Choroid plexus epithelial cell (primary cell): Measurements from ENCODE around the gene NKD2.

ENCODE experiments used
- DNase-seq: peaks from one replicate; pipeline ENCODE4 v3.0.0-alpha.2; 2010; ENCODE audit warnings: low read depth
- H3K4me3 ChIP-seq: 2 replicates; pipeline ENCODE4 v1.5.1; 2011; ENCODE audit warnings: low read depth, mild to moderate bottlenecking, control low read depth, low read length, moderate library complexity
- TF ChIP-seq, protein P1 (sequence below): conservative IDR thresholded peaks from 2 replicates; pipeline ENCODE4 v1.5.1; 2011; ENCODE audit warnings: low read depth, mild to moderate bottlenecking, control low read depth, inconsistent platforms, low read length, moderate library complexity

Gene NKD2

DNA sequence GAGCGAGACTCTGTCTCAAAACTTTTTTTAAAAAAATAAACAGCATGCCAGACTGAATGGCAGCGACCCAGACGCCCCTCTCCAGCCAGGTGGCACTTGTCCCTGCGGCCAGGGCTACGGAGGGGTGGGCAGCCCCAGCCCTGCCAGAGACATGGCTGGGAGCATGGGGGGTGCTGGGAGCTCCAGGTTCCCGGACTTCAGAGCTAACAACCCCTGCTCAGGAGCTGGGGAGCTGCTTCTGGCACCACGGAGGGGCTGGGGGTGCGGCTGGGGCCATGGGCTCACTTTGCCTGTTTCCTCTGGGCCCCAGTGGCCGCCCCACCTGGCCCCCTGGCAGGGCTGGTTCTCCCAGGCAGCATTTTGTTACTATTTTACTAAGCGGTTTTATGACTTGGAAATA lies 53.3 kb downstream of the NKD2 start:
- TF ChIP-seq, protein P1, sequence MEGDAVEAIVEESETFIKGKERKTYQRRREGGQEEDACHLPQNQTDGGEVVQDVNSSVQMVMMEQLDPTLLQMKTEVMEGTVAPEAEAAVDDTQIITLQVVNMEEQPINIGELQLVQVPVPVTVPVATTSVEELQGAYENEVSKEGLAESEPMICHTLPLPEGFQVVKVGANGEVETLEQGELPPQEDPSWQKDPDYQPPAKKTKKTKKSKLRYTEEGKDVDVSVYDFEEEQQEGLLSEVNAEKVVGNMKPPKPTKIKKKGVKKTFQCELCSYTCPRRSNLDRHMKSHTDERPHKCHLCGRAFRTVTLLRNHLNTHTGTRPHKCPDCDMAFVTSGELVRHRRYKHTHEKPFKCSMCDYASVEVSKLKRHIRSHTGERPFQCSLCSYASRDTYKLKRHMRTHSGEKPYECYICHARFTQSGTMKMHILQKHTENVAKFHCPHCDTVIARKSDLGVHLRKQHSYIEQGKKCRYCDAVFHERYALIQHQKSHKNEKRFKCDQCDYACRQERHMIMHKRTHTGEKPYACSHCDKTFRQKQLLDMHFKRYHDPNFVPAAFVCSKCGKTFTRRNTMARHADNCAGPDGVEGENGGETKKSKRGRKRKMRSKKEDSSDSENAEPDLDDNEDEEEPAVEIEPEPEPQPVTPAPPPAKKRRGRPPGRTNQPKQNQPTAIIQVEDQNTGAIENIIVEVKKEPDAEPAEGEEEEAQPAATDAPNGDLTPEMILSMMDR, result no peak
- no peak for DNase-seq
- no peak overlapping the region for H3K4me3 ChIP-seq

DNA sequence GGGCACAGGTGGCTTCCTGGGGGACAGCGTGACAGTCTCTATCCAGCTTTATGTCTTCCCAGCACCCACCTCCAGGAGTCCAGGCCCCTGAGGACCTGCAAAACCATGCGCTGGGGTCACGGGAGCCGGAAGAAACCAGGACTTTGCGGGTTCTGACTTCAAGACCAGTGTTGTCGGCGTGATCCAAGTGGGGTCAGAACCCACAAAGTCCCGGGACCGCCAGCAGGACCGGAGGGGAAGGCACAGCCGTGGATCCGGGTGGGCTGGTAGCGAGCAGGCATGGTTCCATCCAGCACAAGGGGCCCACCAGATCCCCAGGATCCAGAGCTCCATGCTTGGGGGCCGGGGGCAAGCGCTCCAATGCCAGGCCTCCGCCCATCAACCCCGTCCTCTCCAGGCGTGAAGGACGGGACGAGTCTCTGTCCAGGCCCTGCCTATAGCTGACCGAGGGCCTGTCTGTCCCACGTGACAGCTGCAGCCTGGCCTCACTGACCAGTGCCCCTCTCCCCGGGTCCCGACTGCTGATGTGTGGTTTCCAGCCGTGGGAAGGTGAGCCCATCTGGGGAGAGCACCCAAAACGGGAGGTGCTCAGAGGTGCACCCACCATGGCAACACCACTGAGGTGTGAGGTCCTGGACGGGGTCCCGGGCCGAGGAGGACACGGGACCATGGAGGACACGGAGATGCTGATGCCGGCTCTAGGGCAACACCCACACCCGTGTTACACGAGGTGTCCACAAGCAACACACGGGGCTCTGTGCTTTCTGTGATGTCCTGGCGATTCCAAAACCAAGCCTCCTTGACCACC lies 54.4 kb downstream of the NKD2 start:
- H3K4me3 ChIP-seq, result no peak overlapping the region
- TF ChIP-seq, protein P1, result no peak
- DNase-seq, result no peak

DNA sequence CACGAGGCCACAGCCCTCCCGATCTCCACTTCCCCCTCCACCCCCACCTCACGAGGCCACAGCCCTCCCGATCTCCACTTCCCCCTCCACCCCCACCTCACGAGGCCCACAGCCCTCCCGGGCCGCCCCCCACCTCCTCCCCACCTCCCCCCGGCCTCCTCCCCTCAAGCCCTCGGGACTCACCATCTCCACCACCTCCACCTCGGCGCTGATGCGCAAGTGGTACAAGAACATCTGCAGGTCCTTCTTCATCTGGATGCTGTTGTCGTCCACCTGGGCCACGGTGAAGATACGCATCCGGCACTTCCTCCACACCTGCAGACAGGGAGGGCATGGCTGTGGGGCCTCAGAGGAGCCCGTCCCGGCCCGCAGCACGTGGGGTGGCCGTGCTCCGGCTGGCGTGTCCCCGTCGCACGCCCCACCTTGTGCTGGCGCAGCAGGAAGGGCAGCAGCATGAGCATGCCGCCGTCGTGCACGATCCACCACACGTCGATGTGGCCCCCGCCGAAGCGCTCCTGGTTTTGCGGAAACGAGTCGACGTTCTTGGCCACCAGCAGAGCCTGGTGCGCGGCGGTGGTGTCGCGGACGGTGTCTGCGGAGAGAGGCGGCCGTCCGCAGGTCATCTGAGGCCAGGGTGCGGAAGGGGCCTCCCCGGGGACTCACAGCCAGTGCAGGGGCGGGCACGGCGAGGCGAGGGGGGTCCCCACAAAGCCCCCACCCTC lies 55.2 kb downstream of the NKD2 start:
- no peak for DNase-seq
- TF ChIP-seq, protein P1, result no peak
- no peak overlapping the region for H3K4me3 ChIP-seq

DNA sequence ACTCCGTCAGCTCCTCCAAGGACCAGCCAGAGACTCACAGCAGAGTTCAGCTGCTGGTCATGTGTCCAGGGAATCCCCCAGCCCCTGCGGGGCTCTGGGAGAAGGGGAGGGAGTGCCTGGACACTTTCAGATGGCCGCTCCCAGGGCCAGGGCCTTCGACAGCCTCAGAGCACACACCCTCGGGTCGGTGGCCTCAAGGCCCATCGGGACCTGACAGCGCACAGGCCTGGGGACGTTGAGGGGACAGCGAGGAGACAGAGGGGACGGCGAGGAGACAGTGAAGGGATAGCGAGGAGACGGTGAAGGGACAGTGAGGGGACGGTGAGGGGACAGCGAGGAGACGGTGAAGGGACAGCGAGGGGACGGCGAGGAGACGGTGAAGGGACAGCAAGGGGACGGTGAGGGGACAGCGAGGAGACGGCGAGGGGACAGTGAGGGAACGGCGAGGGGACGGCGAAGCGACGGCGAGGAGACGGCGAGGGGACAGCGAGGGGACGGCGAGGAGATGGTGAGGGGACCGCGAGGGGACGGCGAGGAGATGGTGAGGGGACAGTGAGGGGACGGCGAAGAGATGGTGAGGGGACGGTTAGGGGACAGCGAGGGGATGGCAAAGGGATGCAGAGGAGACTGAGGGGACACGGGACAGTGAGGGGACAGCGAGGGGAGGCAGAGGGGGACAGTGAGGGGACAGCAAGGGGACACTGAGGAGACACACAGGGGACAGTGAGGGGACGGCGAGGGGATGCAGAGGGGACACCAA lies 56.0 kb downstream of the NKD2 start:
- no peak for DNase-seq

DNA sequence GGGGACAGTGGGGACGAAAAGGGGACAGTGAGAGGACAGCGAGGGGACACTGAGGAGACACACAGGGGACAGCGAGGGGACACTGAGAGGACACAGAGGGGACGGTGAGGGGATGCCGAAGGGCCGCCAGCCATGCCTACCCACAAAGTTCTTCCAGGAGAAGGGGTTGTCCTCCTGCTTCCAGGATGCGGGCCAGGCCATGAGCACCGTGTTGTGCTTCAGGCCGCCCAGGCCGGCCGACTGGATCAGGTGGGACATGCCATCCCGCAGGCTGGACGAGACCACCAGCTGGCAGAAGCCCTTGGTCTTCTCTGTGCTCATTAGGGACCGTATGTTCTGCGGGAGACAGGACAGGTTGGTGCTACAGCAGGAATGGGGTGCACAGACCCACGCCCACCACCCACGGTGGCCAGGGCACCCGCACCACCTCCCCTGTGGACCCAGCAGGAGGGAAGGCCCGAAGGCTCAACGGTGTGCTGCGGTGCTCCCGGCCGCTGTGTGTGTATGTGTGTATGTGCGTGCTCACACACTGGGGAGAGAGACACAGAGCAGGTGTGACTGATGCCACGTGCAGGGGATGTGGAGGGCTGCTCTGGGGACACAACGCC lies 56.6 kb downstream of the NKD2 start:
- H3K4me3 ChIP-seq, result no peak overlapping the region
- no peak for DNase-seq
- TF ChIP-seq, protein P1, result no peak

More for the DNA sequence above, 56.0 kb downstream of the NKD2 start:
- no peak overlapping the region for H3K4me3 ChIP-seq
- TF ChIP-seq, protein P1, result no peak

DNA sequence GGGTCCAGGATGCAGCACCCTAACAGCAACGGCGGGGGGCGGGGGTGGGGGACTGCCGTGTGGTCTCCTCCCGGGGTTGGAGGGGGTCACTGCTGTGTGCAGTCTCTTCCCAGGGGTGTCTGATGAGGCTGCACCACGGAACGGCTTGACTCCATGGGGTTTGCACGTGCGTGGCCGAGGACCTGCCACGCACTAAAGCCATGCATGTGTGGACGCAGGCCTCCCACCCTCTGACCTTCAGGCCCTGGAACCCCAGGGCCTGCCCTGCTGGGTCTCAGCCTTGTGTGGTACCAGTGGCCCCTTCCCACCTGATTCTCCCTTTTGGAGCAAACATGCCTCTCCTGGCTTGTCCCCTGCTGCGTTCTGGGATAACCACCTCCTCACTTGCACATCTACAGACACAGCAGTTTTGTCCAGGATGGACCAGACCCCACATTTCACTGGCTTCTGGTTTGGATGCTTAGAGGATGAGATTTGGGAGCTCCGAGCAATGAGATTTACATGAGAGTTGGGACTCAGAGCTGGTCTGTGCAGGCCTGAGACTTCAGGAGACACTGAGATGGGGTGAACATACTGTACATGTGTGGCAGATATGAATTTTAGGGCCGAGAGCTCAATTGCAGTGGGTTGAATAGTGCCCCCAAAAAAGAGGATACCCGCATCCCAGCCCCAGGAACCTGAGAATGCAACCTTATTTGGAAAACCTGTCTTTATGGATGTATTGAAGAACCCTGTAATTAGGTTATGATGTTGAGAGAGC lies 57.5 kb downstream of the NKD2 start:
- TF ChIP-seq, protein P1, result no peak
- no peak for DNase-seq
- H3K4me3 ChIP-seq, result no peak overlapping the region
